Activated CD8-positive, alpha-beta memory T cell treated with anti-CD3 and anti-CD28 coated beads, Interleukin-2, amount 10 ng/mL, durations not matched to agents 7 days and 5 days (primary cell): ENCODE results near the gene DNAH2. TPM values are rescaled to one million over a fixed set of nuclear protein-coding genes. Genes with fewer than 3 reads are reported as not detected.

Source experiments
- total RNA-seq, 2 experiments: library from RNA; stranded (reverse); gene quantifications; one replicate each; pipeline ENCODE4 v1.2.3, GENCODE V29; 2021

The DNAH2 gene
- total RNA-seq, 2 experiments from 2014 or later, result not detected

Other genes with a start within 250 kb of the DNAH2 start
- gene ZBTB4, start 238.1 kb upstream of the DNAH2 start, total RNA-seq, result 10 to 100 TPM; 24.5 to 27.7 TPM
- not detected for gene SLC35G6, start 236.3 kb upstream of the DNAH2 start, total RNA-seq
- 100 to 1,000 TPM; 198 to 228 TPM for gene POLR2A, start 233.4 kb upstream of the DNAH2 start, total RNA-seq
- 10 to 100 TPM; 52.8 to 59.4 TPM for gene TNFSF12, start 168.7 kb upstream of the DNAH2 start, total RNA-seq
- gene TNFSF13, start 159.0 kb upstream of the DNAH2 start, total RNA-seq, result 1 to 10 TPM; 2.2 to 2.5 TPM
- 10 to 100 TPM; 55.7 to 70.9 TPM for gene SENP3, start 155.8 kb upstream of the DNAH2 start, total RNA-seq
- 10 to 100 TPM in 1 of 2 experiments, 1 to 10 TPM in 1; 10.0 to 26.7 TPM for gene CD68, start 138.1 kb upstream of the DNAH2 start, total RNA-seq
- 10 to 100 TPM; 57.6 to 76.9 TPM for gene MPDU1, start 133.9 kb upstream of the DNAH2 start, total RNA-seq
- under 1 TPM; 0.21 to 0.35 TPM for gene SOX15, start 127.7 kb upstream of the DNAH2 start, total RNA-seq
- 10 to 100 TPM; 30.7 to 40.5 TPM for gene FXR2, start 102.8 kb upstream of the DNAH2 start, total RNA-seq
- 10 to 100 TPM; 21.5 to 28.0 TPM for gene SAT2, start 89.9 kb upstream of the DNAH2 start, total RNA-seq
- gene SHBG, start 87.6 kb upstream of the DNAH2 start, total RNA-seq, result not detected
- gene ATP1B2, start 66.8 kb upstream of the DNAH2 start, total RNA-seq, result under 1 TPM in 1 of 2 experiments, not detected in 1; 0.47 TPM
- 100 to 1,000 TPM; 137 to 171 TPM for gene TP53, start 30.3 kb upstream of the DNAH2 start, total RNA-seq
- 10 to 100 TPM; 28.0 to 29.0 TPM for gene WRAP53, start 29.3 kb upstream of the DNAH2 start, total RNA-seq
- not detected for gene EFNB3, start 12.5 kb upstream of the DNAH2 start, total RNA-seq
- gene KDM6B, start 116.5 kb downstream of the DNAH2 start, total RNA-seq, result 10 to 100 TPM; 15.5 to 31.9 TPM
- 1 to 10 TPM in 1 of 2 experiments, under 1 TPM in 1; 0.84 to 1.2 TPM for gene TMEM88, start 137.3 kb downstream of the DNAH2 start, total RNA-seq
- 10 to 100 TPM; 86.0 to 95.8 TPM for gene NAA38, start 139.8 kb downstream of the DNAH2 start, total RNA-seq
- gene CYB5D1, start 140.3 kb downstream of the DNAH2 start, total RNA-seq, result 1 to 10 TPM; 6.4 to 8.2 TPM
- gene CHD3, start 171.0 kb downstream of the DNAH2 start, total RNA-seq, result 100 to 1,000 TPM; 139 to 147 TPM
- gene RNF227, start 198.5 kb downstream of the DNAH2 start, total RNA-seq, result 1 to 10 TPM; 2.8 to 3.9 TPM
- gene KCNAB3, start 212.1 kb downstream of the DNAH2 start, total RNA-seq, result 1 to 10 TPM; 6.6 to 6.7 TPM
- 100 to 1,000 TPM; 216 to 245 TPM for gene TRAPPC1, start 214.2 kb downstream of the DNAH2 start, total RNA-seq
- 10 to 100 TPM; 56.8 to 69.2 TPM for gene CNTROB, start 214.5 kb downstream of the DNAH2 start, total RNA-seq